Lower lobe of right lung (tissue), 2 donors: Measurements from ENCODE around the gene FAM83D. TPM values are rescaled to one million over a fixed set of nuclear protein-coding genes. Genes with fewer than 3 reads are reported as not detected.

Experiments
- ATAC-seq, 2 donors: fragments of 200-7000 bp; cut with Tn5 transposase; one replicate each; pipeline ENCODE4 v1.9.1; 2020 to 2022; ENCODE audit warnings: mild to moderate bottlenecking in 2 of 2, moderate library complexity in 2 of 2
- DNase-seq: peaks from one replicate; pipeline ENCODE4 v3.0.0-alpha.2; 2020
- H3K27ac ChIP-seq: fragments of 200-600 bp; one replicate; pipeline ENCODE4 v1.8.0; 2022
- H3K27me3 ChIP-seq: fragments of 200-600 bp; one replicate; pipeline ENCODE4 v1.8.0; 2022; ENCODE audit warnings: low read depth
- H3K36me3 ChIP-seq: fragments of 200-600 bp; one replicate; pipeline ENCODE4 v1.8.0; 2022; ENCODE audit warnings: mild to moderate bottlenecking
- H3K4me1 ChIP-seq: fragments of 200-600 bp; one replicate; pipeline ENCODE4 v1.8.0; 2022
- H3K4me3 ChIP-seq: fragments of 200-600 bp; one replicate; pipeline ENCODE4 v1.8.0; 2022; ENCODE audit warnings: mild to moderate bottlenecking
- H3K9me3 ChIP-seq: fragments of 200-600 bp; one replicate; pipeline ENCODE4 v1.8.0; 2022
- CTCF ChIP-seq: fragments of 200-600 bp; IDR thresholded peaks from one replicate; pipeline ENCODE4 v1.8.0; 2022; ENCODE audit warnings: antibody characterized with exemption, mild to moderate bottlenecking
- intact Hi-C: fragments of 100-400 bp; cut with DNase I; formaldehyde crosslinking; loops from one replicate; pipeline ENCODE4 v1.11.0; 2022
- total RNA-seq: library from RNA; stranded (reverse); fragmentation: NEBNext Ultra II Directional; extraction: Animal tissue kit (Norgen Biotek cat#: 25700); gene quantifications from one replicate; pipeline ENCODE4 v1.2.1, GENCODE V29; 2021
- donor health status: DM: no; HTN: yes; CAD: no; lungs with severe emphysema.

Gene FAM83D
- total RNA-seq, 1 donor from 2014 or later = 0.71 TPM

- Histone ChIP-seq H3K27ac (no peak overlapping the region), H3K4me1 (no peaks in the 10 kb centered on the region), H3K4me3 (no peak overlapping the region), H3K9me3 (no peaks in the 10 kb centered on the region), H3K27me3 (no peaks in the 10 kb centered on the region), H3K36me3 (no peaks in the 10 kb centered on the region)
- no peak for TF ChIP-seq CTCF
- DNase-seq = no peak
- intact Hi-C loops = no loop called here
- no peak for ATAC-seq
Observed at GRCh38 chr20:38941726-38942389, 15.6 kb downstream of the FAM83D start.

- no peak for TF ChIP-seq CTCF
- no peak overlapping the region for H3K27ac ChIP-seq
- no peak overlapping the region for H3K4me3 ChIP-seq
- H3K9me3 ChIP-seq = no peaks in the 10 kb centered on the region
- intact Hi-C loops = no loop called here
- no peaks in the 10 kb centered on the region for H3K36me3 ChIP-seq
- DNase-seq (no peak), ATAC-seq (no peak)
- no peaks in the 10 kb centered on the region for H3K27me3 ChIP-seq
- no peaks in the 10 kb centered on the region for H3K4me1 ChIP-seq
Observed at GRCh38 chr20:38945012-38945411, 18.8 kb downstream of the FAM83D start.

GRCh38 chr20:38946836-38947235 lies 20.6 kb downstream of the FAM83D start:
- Histone ChIP-seq H3K4me3 (no peak overlapping the region), H3K27ac (no peak overlapping the region), H3K27me3 (no peaks in the 10 kb centered on the region), H3K4me1 (no peaks in the 10 kb centered on the region), H3K36me3 (no peaks in the 10 kb centered on the region), H3K9me3 (no peaks in the 10 kb centered on the region)
- DNase-seq = no peak
- no peak for ATAC-seq
- intact Hi-C loops = no loop called here
- no peak for TF ChIP-seq CTCF

GRCh38 chr20:38947931-38948362 lies 21.7 kb downstream of the FAM83D start:
- intact Hi-C loops = no loop called here
- no peak for DNase-seq
- no peak overlapping the region for H3K4me3 ChIP-seq

GRCh38 chr20:38950254-38950653 lies 24.0 kb downstream of the FAM83D start:
- no peak for TF ChIP-seq CTCF
- no peak for ATAC-seq
- H3K4me1 ChIP-seq = no peaks in the 10 kb centered on the region
- no peaks in the 10 kb centered on the region for H3K27me3 ChIP-seq
- H3K4me3 ChIP-seq = no peak overlapping the region
- no peaks in the 10 kb centered on the region for H3K36me3 ChIP-seq
- no peak overlapping the region for H3K27ac ChIP-seq
- no peak for DNase-seq
- intact Hi-C loops = no loop called here
- H3K9me3 ChIP-seq = no peaks in the 10 kb centered on the region

More at GRCh38 chr20:38947931-38948362, 21.7 kb downstream of the FAM83D start:
- Histone ChIP-seq H3K36me3 (no peaks in the 10 kb centered on the region), H3K27me3 (no peaks in the 10 kb centered on the region), H3K4me1 (no peaks in the 10 kb centered on the region), H3K27ac (no peak overlapping the region), H3K9me3 (no peaks in the 10 kb centered on the region)
- no peak for TF ChIP-seq CTCF
- ATAC-seq = no peak
